Karpas-422 (cell line): ENCODE data around the gene GPR176. TPM values are rescaled to one million over a fixed set of nuclear protein-coding genes. Genes with fewer than 3 reads are reported as not detected.
A peak's percentile ranks its signal among the peaks of the same experiment; 100 is the strongest.

ENCODE experiments used
- DNase-seq: peaks from one replicate; pipeline ENCODE4 v3.0.0-alpha.2; 2015
- H2AFZ ChIP-seq: fragments of 200-600 bp; sonication (generic); 2 replicates; pipeline ENCODE4 v1.6.1; 2014; ENCODE audit warnings: antibody characterized with exemption, low read length, mixed read lengths
- H3K27ac ChIP-seq: fragments of 200-600 bp; sonication (generic); 2 replicates; pipeline ENCODE4 v1.5.1; 2014; ENCODE audit warnings: mild to moderate bottlenecking, low read length, moderate library complexity
- H3K27me3 ChIP-seq: fragments of 200-600 bp; sonication (generic); 2 replicates; pipeline ENCODE4 v1.6.1; 2014; ENCODE audit warnings: low read length, mixed read lengths
- H3K36me3 ChIP-seq: fragments of 200-600 bp; sonication (generic); 2 replicates; pipeline ENCODE4 v1.6.1; 2014; ENCODE audit warnings: low read length, mixed read lengths; ENCODE audit not compliant: insufficient read depth
- H3K4me1 ChIP-seq: fragments of 200-600 bp; sonication (generic); 2 replicates; pipeline ENCODE4 v1.6.1; 2014; ENCODE audit warnings: mild to moderate bottlenecking, low read length, mixed read lengths
- H3K4me2 ChIP-seq: fragments of 200-600 bp; sonication (generic); 2 replicates; pipeline ENCODE4 v1.6.1; 2014; ENCODE audit warnings: low read length, low read depth, mild to moderate bottlenecking; ENCODE audit not compliant: poor library complexity, severe bottlenecking
- H3K4me3 ChIP-seq: fragments of 200-600 bp; sonication (generic); 2 replicates; pipeline ENCODE4 v1.5.1; 2014; ENCODE audit warnings: mild to moderate bottlenecking, antibody characterized with exemption, low read length, mixed read lengths
- H3K79me2 ChIP-seq: fragments of 200-600 bp; sonication (generic); 2 replicates; pipeline ENCODE4 v1.6.1; 2014; ENCODE audit warnings: mild to moderate bottlenecking, low read length, mixed read lengths
- H3K9ac ChIP-seq: fragments of 200-600 bp; sonication (generic); 2 replicates; pipeline ENCODE4 v1.6.0; 2014; ENCODE audit warnings: low read length
- H3K9me2 ChIP-seq: fragments of 200-600 bp; sonication (generic), shearing (Covaris generic); replicated peaks from 2 replicates; pipeline ENCODE4 v1.6.0; 2014; ENCODE audit warnings: mild to moderate bottlenecking, low read length, moderate library complexity; ENCODE audit not compliant: insufficient read depth
- H3K9me3 ChIP-seq: fragments of 300-700, 200-600 bp; sonication (generic); 2 replicates; pipeline ENCODE4 v1.6.1; 2014; ENCODE audit warnings: low read length, mixed read lengths
- H4K20me1 ChIP-seq: fragments of 200-600 bp; sonication (generic); 2 replicates; pipeline ENCODE4 v1.6.1; 2014; ENCODE audit warnings: mild to moderate bottlenecking, antibody characterized with exemption, low read length, low read depth; ENCODE audit not compliant: insufficient read depth
- total RNA-seq: library from RNA; depleted of rRNA; stranded (reverse); fragments of >200 nt; shearing (Covaris generic); gene quantifications from 2 replicates; pipeline ENCODE4 v1.2.3, GENCODE V29; 2014; ENCODE audit warnings: low replicate concordance

Gene GPR176
- total RNA-seq, 1 experiment from 2014 or later, result not detected

DNA sequence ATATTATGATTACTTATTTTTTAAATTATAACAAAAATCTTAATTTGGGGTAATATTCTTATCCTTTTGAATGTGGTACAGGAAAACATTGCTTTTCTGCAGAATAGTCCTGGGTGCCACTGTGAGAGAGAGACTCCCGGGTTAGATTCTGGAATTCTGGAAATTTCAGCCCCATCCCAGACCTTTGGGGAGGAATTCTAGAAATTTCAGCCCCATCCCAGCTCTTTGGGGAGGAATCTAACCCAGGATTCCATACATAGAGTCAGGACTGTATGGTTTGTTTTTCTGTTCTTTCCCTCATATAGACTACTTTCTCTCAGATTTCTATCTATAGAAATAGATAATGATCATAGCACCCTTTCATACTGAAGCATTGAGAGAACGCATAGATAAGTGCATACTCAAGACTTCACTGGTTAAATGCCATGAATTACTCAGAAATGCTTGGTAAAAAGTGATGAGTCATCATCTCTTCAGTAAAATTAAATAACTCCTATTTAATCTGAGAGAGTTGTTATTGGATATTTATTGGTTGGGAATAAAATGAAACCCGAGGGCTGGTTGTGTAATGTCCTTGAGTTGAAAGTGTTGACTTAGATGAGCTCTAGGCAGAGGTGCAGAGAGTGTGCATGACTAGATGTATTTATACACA is 22.2 kb upstream of the GPR176 start:
- H3K27ac ChIP-seq, result no peak overlapping the region
- H3K4me3 ChIP-seq, result no peak overlapping the region

DNA sequence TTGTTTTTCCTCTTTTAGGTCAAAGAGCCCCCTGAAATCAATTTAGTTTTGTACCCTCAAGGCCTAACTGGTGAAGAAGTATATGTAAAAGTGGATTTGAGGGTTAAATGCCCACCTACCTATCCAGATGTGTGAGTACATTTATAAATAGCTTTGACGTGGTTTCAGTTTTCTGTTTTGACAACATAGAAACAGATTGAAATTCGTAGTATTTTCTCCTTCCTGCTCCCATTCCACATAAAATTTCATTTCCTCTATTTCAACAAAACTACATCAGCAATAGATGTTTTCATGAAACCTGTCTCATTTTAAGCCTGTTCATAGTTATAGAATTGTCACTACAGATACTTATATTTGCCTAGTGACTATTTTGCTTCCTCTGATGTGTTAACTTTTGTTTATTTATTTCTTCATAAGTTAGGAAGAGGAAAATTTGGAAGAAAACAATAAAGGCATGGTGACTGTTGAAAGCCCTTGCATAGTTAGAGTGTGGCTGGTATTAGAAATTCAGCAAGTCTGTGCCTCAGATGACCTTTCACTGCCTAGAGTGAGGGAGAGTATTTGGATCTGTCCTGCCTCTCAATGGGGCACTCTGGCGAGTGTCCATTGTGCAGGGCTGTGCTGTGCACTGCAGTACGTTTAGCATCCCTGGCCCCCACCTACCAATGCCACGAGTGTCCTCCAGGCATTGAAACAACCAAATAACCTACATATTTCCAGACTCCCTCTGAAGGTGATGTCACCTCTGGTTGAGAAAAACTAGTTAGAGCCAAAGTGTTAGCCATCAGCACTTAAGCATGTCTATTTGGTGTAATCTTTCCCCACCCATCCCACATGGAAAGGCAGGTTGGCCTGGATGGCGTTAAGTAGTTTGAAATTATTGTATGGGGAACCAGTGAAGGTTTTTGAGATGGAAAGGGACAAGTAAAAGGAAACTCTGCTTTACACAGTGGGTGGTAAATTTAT is 19.7 kb upstream of the GPR176 start:
- no peaks in the 10 kb centered on the region for H3K9me2 ChIP-seq
- DNase-seq, result no peak
- no peaks in the 10 kb centered on the region for H3K9me3 ChIP-seq
- H3K9ac ChIP-seq, result no peak overlapping the region
- peaks cover 32% of the 10 kb centered on the region for H3K79me2 ChIP-seq
- no peak overlapping the region for H2AFZ ChIP-seq
- no peak overlapping the region for H3K4me3 ChIP-seq
- H3K36me3 ChIP-seq, result peaks cover 5% of the 10 kb centered on the region; the same call in 1 of the 2 replicates
- H3K27ac ChIP-seq, result no peak overlapping the region
- no peak overlapping the region for H3K4me2 ChIP-seq
- peaks cover 7% of the 10 kb centered on the region for H3K4me1 ChIP-seq
- no peaks in the 10 kb centered on the region for H3K27me3 ChIP-seq
- no peaks in the 10 kb centered on the region for H4K20me1 ChIP-seq

More for the DNA sequence above, 22.2 kb upstream of the GPR176 start:
- H3K4me1 ChIP-seq, result peaks cover 8% of the 10 kb centered on the region
- H3K79me2 ChIP-seq, result peaks cover 24% of the 10 kb centered on the region
- H3K9ac ChIP-seq, result no peak overlapping the region
- no peaks in the 10 kb centered on the region for H4K20me1 ChIP-seq
- H3K27me3 ChIP-seq, result no peaks in the 10 kb centered on the region
- no peaks in the 10 kb centered on the region for H3K9me2 ChIP-seq
- H2AFZ ChIP-seq, result no peak overlapping the region
- H3K36me3 ChIP-seq, result peaks cover 6% of the 10 kb centered on the region; the same call in 1 of the 2 replicates
- H3K4me2 ChIP-seq, result no peak overlapping the region
- no peaks in the 10 kb centered on the region for H3K9me3 ChIP-seq
- no peak for DNase-seq

DNA sequence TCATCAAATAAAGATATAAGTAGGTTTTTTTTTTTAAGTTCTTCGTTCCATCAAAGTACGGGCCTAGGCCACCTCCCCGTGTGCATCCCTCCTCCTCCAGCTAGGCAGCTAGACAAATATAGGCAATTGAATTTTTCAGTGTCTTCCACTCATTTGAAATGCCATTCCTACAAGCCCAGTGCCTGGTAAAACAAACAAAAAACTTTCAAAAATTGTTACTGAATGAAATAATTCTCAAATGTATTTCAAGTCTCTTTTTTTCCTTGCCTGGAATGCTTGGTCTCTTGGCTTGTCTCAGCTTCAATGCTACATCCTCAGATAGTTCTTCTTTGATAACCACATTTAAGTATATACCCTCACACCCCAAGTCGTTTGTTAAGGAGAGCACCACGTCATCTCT is 17.6 kb upstream of the GPR176 start:
- Histone ChIP-seq H3K4me3 (no peak overlapping the region), H4K20me1 (no peaks in the 10 kb centered on the region), H3K9me3 (no peaks in the 10 kb centered on the region), H3K36me3 (peaks cover 4% of the 10 kb centered on the region; the same call in 1 of the 2 replicates), H3K4me1 (peaks cover 15% of the 10 kb centered on the region), H3K27me3 (no peaks in the 10 kb centered on the region), H3K79me2 (peaks cover 38% of the 10 kb centered on the region), H3K4me2 (no peak overlapping the region), H3K27ac (no peak overlapping the region), H3K9me2 (no peaks in the 10 kb centered on the region), H3K9ac (no peak overlapping the region), H2AFZ (no peak overlapping the region)
- no peak for DNase-seq

DNA sequence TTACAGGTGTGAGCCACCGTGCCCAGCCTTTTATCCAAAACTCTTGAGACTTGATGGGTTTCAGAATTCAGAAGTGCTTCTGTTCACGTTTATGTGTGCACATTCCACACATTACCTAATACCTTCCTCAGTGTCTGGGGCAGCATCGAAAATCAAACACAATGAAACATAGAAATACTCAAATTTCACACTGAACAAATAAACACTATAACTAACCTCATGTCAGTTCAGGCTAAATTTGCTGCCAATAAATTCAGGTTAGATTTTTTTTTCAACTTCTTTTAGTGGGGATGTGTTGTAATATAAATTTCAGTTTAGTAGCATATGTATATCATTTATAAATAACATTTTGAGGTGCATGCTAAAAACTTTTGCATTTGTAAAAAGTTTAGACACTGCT is 16.6 kb upstream of the GPR176 start:
- Histone ChIP-seq H3K9ac (no peak overlapping the region), H3K27me3 (no peaks in the 10 kb centered on the region), H2AFZ (no peak overlapping the region), H3K9me3 (no peaks in the 10 kb centered on the region), H3K4me3 (no peak overlapping the region), H3K4me1 (peaks cover 15% of the 10 kb centered on the region), H3K4me2 (no peak overlapping the region), H3K27ac (no peak overlapping the region), H3K36me3 (peaks cover 4% of the 10 kb centered on the region; the same call in 1 of the 2 replicates), H3K9me2 (no peaks in the 10 kb centered on the region), H3K79me2 (peaks cover 38% of the 10 kb centered on the region), H4K20me1 (no peaks in the 10 kb centered on the region)
- DNase-seq, result no peak

DNA sequence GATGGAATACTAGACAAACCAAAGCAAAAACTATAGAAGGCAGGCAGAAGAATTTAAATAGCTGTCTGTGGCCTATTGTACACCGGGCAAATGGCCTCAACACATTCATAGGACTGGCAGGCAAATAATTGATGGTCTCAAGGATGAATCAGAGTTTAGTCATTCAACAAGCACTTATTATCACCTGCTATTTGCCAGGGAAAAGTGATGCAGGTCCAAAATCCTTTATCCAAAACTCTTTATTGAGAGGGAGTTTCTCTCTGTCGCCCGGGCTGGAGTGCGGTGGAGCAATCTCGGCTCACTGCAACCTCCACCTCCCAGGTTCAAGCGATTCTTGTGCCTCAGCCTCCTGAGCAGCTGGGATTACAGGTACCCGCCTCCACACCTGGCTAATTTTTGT is 16.1 kb upstream of the GPR176 start:
- peaks cover 38% of the 10 kb centered on the region for H3K79me2 ChIP-seq
- no peak overlapping the region for H3K4me2 ChIP-seq
- no peaks in the 10 kb centered on the region for H3K27me3 ChIP-seq
- no peaks in the 10 kb centered on the region for H4K20me1 ChIP-seq
- no peaks in the 10 kb centered on the region for H3K9me2 ChIP-seq
- peaks cover 15% of the 10 kb centered on the region for H3K4me1 ChIP-seq
- DNase-seq, result no peak
- peaks cover 4% of the 10 kb centered on the region; the same call in 1 of the 2 replicates for H3K36me3 ChIP-seq
- H3K9ac ChIP-seq, result no peak overlapping the region
- no peak overlapping the region for H2AFZ ChIP-seq
- no peak overlapping the region for H3K27ac ChIP-seq
- H3K4me3 ChIP-seq, result no peak overlapping the region
- H3K9me3 ChIP-seq, result no peaks in the 10 kb centered on the region

DNA sequence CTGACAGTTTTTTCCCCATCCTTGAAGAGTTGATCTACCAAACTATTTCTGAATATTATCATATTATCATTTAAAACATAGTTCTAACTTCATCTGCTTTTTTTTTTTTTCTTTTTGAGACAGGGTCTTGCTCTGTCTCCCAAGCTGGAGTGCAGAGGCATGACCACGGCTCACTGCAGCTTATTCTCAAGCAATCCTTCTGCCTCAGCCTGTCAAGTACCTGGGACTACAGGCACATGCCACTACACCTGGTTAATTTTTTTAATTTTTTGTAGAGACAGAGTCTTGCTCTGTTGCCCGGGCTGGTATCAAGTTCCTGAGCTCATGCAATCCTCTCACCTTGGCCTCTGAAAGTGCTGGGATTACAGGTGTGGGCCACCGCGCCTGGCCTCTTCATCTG is 15.2 kb upstream of the GPR176 start:
- H3K27me3 ChIP-seq, result no peaks in the 10 kb centered on the region
- peaks cover 4% of the 10 kb centered on the region; the same call in 1 of the 2 replicates for H3K36me3 ChIP-seq
- no peak for DNase-seq
- H2AFZ ChIP-seq, result no peak overlapping the region
- H3K9me3 ChIP-seq, result no peaks in the 10 kb centered on the region
- peaks cover 15% of the 10 kb centered on the region for H3K4me1 ChIP-seq
- H4K20me1 ChIP-seq, result no peaks in the 10 kb centered on the region
- peak overlapping the region; percentile 79 for H3K4me2 ChIP-seq
- no peaks in the 10 kb centered on the region for H3K9me2 ChIP-seq
- H3K4me3 ChIP-seq, result peak overlapping the region; percentile 78
- H3K79me2 ChIP-seq, result peaks cover 38% of the 10 kb centered on the region
- no peak overlapping the region for H3K27ac ChIP-seq
- H3K9ac ChIP-seq, result no peak overlapping the region

DNA sequence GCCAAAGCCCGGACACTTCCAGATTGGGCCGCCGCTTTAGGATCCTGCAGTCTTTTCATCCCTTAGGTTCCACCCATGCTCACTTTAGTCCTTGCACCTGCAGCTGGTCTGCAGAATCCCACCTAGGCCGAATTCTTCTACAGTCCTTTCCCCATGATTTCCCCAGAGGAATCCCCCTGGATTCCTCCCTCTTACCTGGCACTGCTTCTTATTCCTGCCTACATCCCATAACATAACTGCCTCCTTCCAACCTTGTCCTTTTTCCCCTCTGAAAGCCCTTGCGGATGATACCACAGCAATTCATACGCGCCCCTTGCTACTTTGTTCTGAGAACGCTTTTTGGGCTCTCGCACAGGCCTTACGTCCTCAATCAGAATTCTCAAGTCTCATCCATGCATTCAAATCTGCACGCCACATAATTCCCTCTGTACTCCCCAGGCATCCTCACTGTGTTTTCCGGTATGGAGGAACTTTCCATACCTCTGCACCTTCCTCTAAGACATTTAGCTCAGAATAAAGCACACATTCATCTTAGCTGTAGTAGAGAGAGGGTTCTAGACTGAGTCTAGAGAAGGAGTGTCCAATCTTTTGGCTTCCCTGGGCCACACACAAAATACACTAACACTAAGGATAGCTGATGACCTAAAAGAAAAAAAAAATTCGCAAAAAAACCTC is 14.5 kb upstream of the GPR176 start:
- Histone ChIP-seq H3K9me2 (no peaks in the 10 kb centered on the region), H3K4me2 (peak overlapping the region; percentile 79), H3K27ac (no peak overlapping the region), H3K27me3 (no peaks in the 10 kb centered on the region), H3K4me3 (peak overlapping the region; percentile 78), H3K36me3 (no peaks in the 10 kb centered on the region), H4K20me1 (no peaks in the 10 kb centered on the region), H3K79me2 (peaks cover 33% of the 10 kb centered on the region), H3K9ac (peak overlapping the region; percentile 78), H3K9me3 (no peaks in the 10 kb centered on the region), H3K4me1 (peaks cover 15% of the 10 kb centered on the region), H2AFZ (0 out of 2 replicates have a peak overlapping the region, but pooled peaks have one; percentile 65)
- no peak for DNase-seq

DNA sequence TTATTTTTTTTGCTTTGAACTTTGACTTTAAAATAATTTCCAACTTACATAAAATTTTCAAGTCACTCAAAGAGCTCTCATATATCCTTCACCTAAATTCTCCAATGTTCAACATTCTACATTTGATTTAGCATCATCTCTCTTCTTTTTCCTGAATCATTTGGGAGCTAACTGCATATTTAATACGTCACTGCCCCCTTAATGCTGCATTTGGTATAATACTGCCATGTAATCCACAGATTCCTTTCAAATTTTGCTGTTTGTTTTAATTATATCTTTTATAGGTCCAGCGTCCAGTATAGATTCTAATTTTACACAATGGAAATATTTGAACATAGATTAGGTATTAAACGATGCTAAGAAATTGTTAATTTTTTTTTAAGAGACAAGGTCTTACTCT is 11.5 kb upstream of the GPR176 start:
- Histone ChIP-seq H3K9ac (no peak overlapping the region), H3K27ac (no peak overlapping the region), H3K36me3 (no peaks in the 10 kb centered on the region), H3K4me3 (no peak overlapping the region), H2AFZ (no peak overlapping the region), H3K4me1 (peaks cover 10% of the 10 kb centered on the region), H3K9me2 (no peaks in the 10 kb centered on the region), H4K20me1 (no peaks in the 10 kb centered on the region), H3K79me2 (peaks cover 14% of the 10 kb centered on the region), H3K27me3 (no peaks in the 10 kb centered on the region), H3K9me3 (no peaks in the 10 kb centered on the region), H3K4me2 (no peak overlapping the region)
- DNase-seq, result no peak
